H7 (cell line): ENCODE results near the gene KIAA1614. TPM values are rescaled to one million over a fixed set of nuclear protein-coding genes. Genes with fewer than 3 reads are reported as not detected.

Experiments
- DNase-seq: peaks from one replicate; pipeline ENCODE4 v3.0.0; 2012
- H3K27me3 ChIP-seq: 2 replicates; pipeline ENCODE4 v1.6.0; 2011; ENCODE audit warnings: mild to moderate bottlenecking, low read length; ENCODE audit not compliant: control insufficient read depth, insufficient read depth
- H3K36me3 ChIP-seq: replicated peaks from 2 replicates; pipeline ENCODE4 v1.5.1; 2011; ENCODE audit warnings: low read length; ENCODE audit not compliant: control insufficient read depth, insufficient read depth
- H3K4me3 ChIP-seq: 2 replicates; pipeline ENCODE4 v1.5.1; 2011; ENCODE audit warnings: low read depth, mild to moderate bottlenecking, control low read depth, low read length, moderate library complexity; ENCODE audit not compliant: insufficient read depth
- total RNA-seq: library from RNA; depleted of rRNA; stranded (reverse); fragments of >200 nt; shearing (Covaris generic); gene quantifications from 2 replicates; pipeline ENCODE4 v1.2.3, GENCODE V29; 2014; rRNA removed

The KIAA1614 gene
- total RNA-seq, result 1.1 and 3.4 TPM in 2 replicates

- DNase-seq, result peak; percentile 90
- H3K4me3 ChIP-seq, result peak within 1 kb of the TSS; percentile 63
- no peaks in the 10 kb centered on the region for H3K36me3 ChIP-seq
- H3K27me3 ChIP-seq, result peaks cover 26% of the 10 kb centered on the region
Measured at GRCh38 chr1:180912801-180913565, at the start of gene KIAA1614. Gene KIAA1614, plus strand, starts transcription at chr1:180912897. Its CDS starts 347 bp downstream, at chr1:180913244.

GRCh38 chr1:180863158-180863775, 49.4 kb upstream of the KIAA1614 start:
- peak; percentile 10 for DNase-seq
- no peak overlapping the region for H3K4me3 ChIP-seq
- no peaks in the 10 kb centered on the region for H3K27me3 ChIP-seq
- H3K36me3 ChIP-seq, result no peaks in the 10 kb centered on the region; the same call in 1 of the 2 replicates

- Histone ChIP-seq H3K4me3 (no peak overlapping the region), H3K36me3 (peaks cover 1% of the 10 kb centered on the region; the same call in 1 of the 2 replicates), H3K27me3 (no peaks in the 10 kb centered on the region)
- peak; percentile 47 for DNase-seq
Measured at GRCh38 chr1:180881806-180882509, 30.7 kb upstream of the KIAA1614 start.

- H3K4me3 ChIP-seq, result no peak overlapping the region
- H3K36me3 ChIP-seq, result peaks cover 1% of the 10 kb centered on the region; the same call in 1 of the 2 replicates
- H3K27me3 ChIP-seq, result no peaks in the 10 kb centered on the region
- DNase-seq, result no peak
Measured at GRCh38 chr1:180884588-180885300, 28.0 kb upstream of the KIAA1614 start.

- Histone ChIP-seq H3K27me3 (no peaks in the 10 kb centered on the region), H3K4me3 (no peak overlapping the region), H3K36me3 (peaks cover 1% of the 10 kb centered on the region; the same call in 1 of the 2 replicates)
- DNase-seq, result no peak
Measured at GRCh38 chr1:180886338-180886737, 26.4 kb upstream of the KIAA1614 start.

GRCh38 chr1:180887841-180888240, 24.9 kb upstream of the KIAA1614 start:
- H3K4me3 ChIP-seq, result no peak overlapping the region
- DNase-seq, result no peak
- H3K36me3 ChIP-seq, result peaks cover 1% of the 10 kb centered on the region; the same call in 1 of the 2 replicates

GRCh38 chr1:180888870-180889269, 23.8 kb upstream of the KIAA1614 start:
- H3K27me3 ChIP-seq, result no peaks in the 10 kb centered on the region
- no peak overlapping the region for H3K4me3 ChIP-seq
- DNase-seq, result no peak
- H3K36me3 ChIP-seq, result peaks cover 1% of the 10 kb centered on the region; the same call in 1 of the 2 replicates

More at GRCh38 chr1:180887841-180888240, 24.9 kb upstream of the KIAA1614 start:
- no peaks in the 10 kb centered on the region for H3K27me3 ChIP-seq

GRCh38 chr1:180889325-180889724, 23.4 kb upstream of the KIAA1614 start:
- H3K4me3 ChIP-seq, result no peak overlapping the region

GRCh38 chr1:180892272-180892671, 20.4 kb upstream of the KIAA1614 start:
- Histone ChIP-seq H3K4me3 (no peak overlapping the region), H3K36me3 (no peaks in the 10 kb centered on the region), H3K27me3 (no peaks in the 10 kb centered on the region)
- no peak for DNase-seq

More at GRCh38 chr1:180889325-180889724, 23.4 kb upstream of the KIAA1614 start:
- Histone ChIP-seq H3K27me3 (no peaks in the 10 kb centered on the region), H3K36me3 (peaks cover 1% of the 10 kb centered on the region; the same call in 1 of the 2 replicates)
- peak; percentile 52 for DNase-seq

GRCh38 chr1:180892675-180893074, 20.0 kb upstream of the KIAA1614 start:
- no peak overlapping the region for H3K4me3 ChIP-seq
- no peaks in the 10 kb centered on the region for H3K27me3 ChIP-seq
- H3K36me3 ChIP-seq, result no peaks in the 10 kb centered on the region
- DNase-seq, result no peak

GRCh38 chr1:180893614-180894013, 19.1 kb upstream of the KIAA1614 start:
- H3K4me3 ChIP-seq, result no peak overlapping the region
- H3K27me3 ChIP-seq, result no peaks in the 10 kb centered on the region
- no peaks in the 10 kb centered on the region for H3K36me3 ChIP-seq
- DNase-seq, result no peak

- H3K27me3 ChIP-seq, result no peaks in the 10 kb centered on the region
- no peak overlapping the region for H3K4me3 ChIP-seq
- H3K36me3 ChIP-seq, result no peaks in the 10 kb centered on the region
- DNase-seq, result no peak
Measured at GRCh38 chr1:180896161-180896560, 16.5 kb upstream of the KIAA1614 start.

GRCh38 chr1:180898441-180899219, 14.1 kb upstream of the KIAA1614 start:
- DNase-seq, result peak; percentile 74
- Histone ChIP-seq H3K36me3 (no peaks in the 10 kb centered on the region), H3K4me3 (no peak overlapping the region), H3K27me3 (no peaks in the 10 kb centered on the region)
